ENCODE measurements around the gene JARID2. TPM values are rescaled to one million over a fixed set of nuclear protein-coding genes. Genes with fewer than 3 reads are reported as not detected.

The JARID2 gene
- total and polyA plus RNA-seq, 2 of the 13 experiments (the other 11 are each of a cell fraction or from before 2014, with no cell fraction given): 7.5 to 10.3 TPM

- TF ChIP-seq PAXIP1 (CRISPR knock-in tag; conservative IDR thresholded peaks at IDR 0.05) (0 out of 2 replicates have a peak, but pooled peaks have one; percentile 17), MTA3 (CRISPR knock-in tag; IDR thresholded peaks at IDR 0.05) (no peak), GMEB1 (CRISPR knock-in tag; IDR thresholded peaks at IDR 0.05; ENCODE audit: borderline replicate concordance) (no peak; the same call in 1 of the 2 replicates), MAF1 (CRISPR knock-in tag; IDR thresholded peaks at IDR 0.05; ENCODE audit: borderline replicate concordance) (no peak), FOXJ3 (CRISPR knock-in tag; IDR thresholded peaks at IDR 0.05; ENCODE audit: borderline replicate concordance) (no peak), ZBTB8A (CRISPR knock-in tag; IDR thresholded peaks at IDR 0.05; ENCODE audit: borderline replicate concordance, low read depth) (no peak), SMARCC2 (IDR thresholded peaks at IDR 0.05) (no peak), MTF2 (CRISPR knock-in tag; IDR thresholded peaks at IDR 0.05; ENCODE audit: borderline replicate concordance) (no peak), ZNF441 (CRISPR knock-in tag; IDR thresholded peaks at IDR 0.05; ENCODE audit: borderline replicate concordance) (no peak), ZNF570 (CRISPR knock-in tag; IDR thresholded peaks at IDR 0.05; ENCODE audit: borderline replicate concordance) (no peak), NPAS2 (CRISPR knock-in tag; IDR thresholded peaks at IDR 0.05; ENCODE audit: borderline replicate concordance) (no peak), RFX3 (CRISPR knock-in tag; IDR thresholded peaks at IDR 0.05) (no peak), ZFP62 (CRISPR knock-in tag; IDR thresholded peaks at IDR 0.05) (no peak), ASH2L (IDR thresholded peaks at IDR 0.05; ENCODE audit: insufficient read length, low read depth, low read length) (peak; percentile 74), ZEB1 (IDR thresholded peaks at IDR 0.05; ENCODE audit: insufficient replicate concordance, low read depth) (no peak), ZNF816 (CRISPR knock-in tag; IDR thresholded peaks at IDR 0.05; ENCODE audit: borderline replicate concordance) (no peak), LRRFIP1 (CRISPR knock-in tag; conservative IDR thresholded peaks at IDR 0.05) (no peak), ZNF550 (CRISPR knock-in tag; IDR thresholded peaks at IDR 0.05; ENCODE audit: borderline replicate concordance) (peak; percentile 64; the same call in 1 of the 2 replicates), TIGD3 (CRISPR knock-in tag; IDR thresholded peaks at IDR 0.05; ENCODE audit: borderline replicate concordance) (no peak; the same call in 1 of the 2 replicates)
Observed at GRCh38 chr6:15248451-15249370, 2.8 kb downstream of the JARID2 start (continued).

All from HepG2 (cell line).